ENCODE results near the gene BDKRB1. TPM values are rescaled to one million over a fixed set of nuclear protein-coding genes. Genes with fewer than 3 reads are reported as not detected.
"Not testable (repeated sequence)": the region's sequence is repeated elsewhere in the genome, so short reads cannot be mapped to it uniquely, and the experiment has no call there.

Gene BDKRB1
- total RNA-seq, 1 experiment from 2014 or later = not detected

- no peak for DNase-seq (ENCODE audit: extremely low read depth, low read depth)
These were observed 23.5 kb upstream of the BDKRB1 start for GRCh38 chr14:96232506-96232905.

GRCh38 chr14:96233661-96234060 is 22.3 kb upstream of the BDKRB1 start:
- DNase-seq (ENCODE audit: extremely low read depth, low read depth) = no peak

GRCh38 chr14:96235426-96235825 is 20.6 kb upstream of the BDKRB1 start:
- no peak for DNase-seq (ENCODE audit: extremely low read depth, low read depth)

GRCh38 chr14:96237641-96238040 is 18.4 kb upstream of the BDKRB1 start:
- no peak for DNase-seq (ENCODE audit: extremely low read depth, low read depth)

- DNase-seq (ENCODE audit: extremely low read depth, low read depth) = no peak
These were observed 17.2 kb upstream of the BDKRB1 start for GRCh38 chr14:96238676-96239265.

GRCh38 chr14:96239711-96240141 is 16.3 kb upstream of the BDKRB1 start:
- DNase-seq (ENCODE audit: extremely low read depth, low read depth) = no peak

GRCh38 chr14:96240641-96241040 is 15.4 kb upstream of the BDKRB1 start:
- DNase-seq (ENCODE audit: extremely low read depth, low read depth) = no peak

GRCh38 chr14:96242126-96242525 is 13.9 kb upstream of the BDKRB1 start:
- DNase-seq (ENCODE audit: extremely low read depth, low read depth) = no peak

GRCh38 chr14:96243785-96244184 is 12.2 kb upstream of the BDKRB1 start:
- DNase-seq (ENCODE audit: extremely low read depth, low read depth) = no peak

- DNase-seq (ENCODE audit: extremely low read depth, low read depth) = not testable (repeated sequence)
These were observed 10.9 kb upstream of the BDKRB1 start for GRCh38 chr14:96245074-96245473.

GRCh38 chr14:96245710-96246538 is 10.1 kb upstream of the BDKRB1 start:
- DNase-seq (ENCODE audit: extremely low read depth, low read depth) = no peak

- DNase-seq (ENCODE audit: extremely low read depth, low read depth) = no peak
These were observed 9.5 kb upstream of the BDKRB1 start for GRCh38 chr14:96246539-96246847.

- DNase-seq (ENCODE audit: extremely low read depth, low read depth) = no peak
These were observed 9.0 kb upstream of the BDKRB1 start for GRCh38 chr14:96247031-96247430.

- no peak for DNase-seq (ENCODE audit: extremely low read depth, low read depth)
These were observed 7.0 kb upstream of the BDKRB1 start for GRCh38 chr14:96249029-96249428.

GRCh38 chr14:96250485-96250884 is 5.5 kb upstream of the BDKRB1 start:
- no peak for DNase-seq (ENCODE audit: extremely low read depth, low read depth)

- DNase-seq (ENCODE audit: extremely low read depth, low read depth) = no peak
These were observed 4.3 kb upstream of the BDKRB1 start for GRCh38 chr14:96251656-96252155.

GRCh38 chr14:96252323-96252998 is 3.5 kb upstream of the BDKRB1 start:
- no peak for DNase-seq (ENCODE audit: extremely low read depth, low read depth)

- DNase-seq (ENCODE audit: extremely low read depth, low read depth) = no peak
These were observed 2.9 kb upstream of the BDKRB1 start for GRCh38 chr14:96252999-96253539.

GRCh38 chr14:96254687-96255086 is 1.3 kb upstream of the BDKRB1 start:
- DNase-seq (ENCODE audit: extremely low read depth, low read depth) = no peak

- DNase-seq (ENCODE audit: extremely low read depth, low read depth) = no peak
These were observed 397 bp downstream of the BDKRB1 start for GRCh38 chr14:96256407-96256806.

- no peak for DNase-seq (ENCODE audit: extremely low read depth, low read depth)
These were observed 1.0 kb downstream of the BDKRB1 start for GRCh38 chr14:96257056-96257455.
